Stimulated activated CD8-positive, alpha-beta memory T cell treated with anti-CD3 and anti-CD28 coated beads, Interleukin-7, amount 100 ng/mL, for 4 hours (primary cell): ENCODE data around the gene CKS2.
"Not testable (repeated sequence)": the region's sequence is repeated elsewhere in the genome, so short reads cannot be mapped to it uniquely, and the experiment has no call there.

ENCODE experiments used
- DNase-seq, 2 donors: peaks; one replicate each; pipeline ENCODE4 v3.0.0-alpha.2; 2020; ENCODE audit warnings: low read depth in 2 of 2

The CKS2 gene

GRCh38 chr9:89310475-89311345 lies at the start of gene CKS2:
Gene CKS2 (plus strand): TSS chr9:89311195. CDS start chr9:89311293, 98 bp downstream.
- peak; percentile 100 for DNase-seq

GRCh38 chr9:89273528-89274279 lies 37.3 kb upstream of the CKS2 start:
- DNase-seq: no peak

GRCh38 chr9:89274838-89275237 lies 36.2 kb upstream of the CKS2 start:
- no peak for DNase-seq

- DNase-seq: not testable (repeated sequence)
These were observed 35.0 kb upstream of the CKS2 start for GRCh38 chr9:89276040-89276439.

GRCh38 chr9:89277043-89277442 lies 34.0 kb upstream of the CKS2 start:
- no peak for DNase-seq

- DNase-seq: peak in 1 of 2 donors; percentile 12
These were observed 33.5 kb upstream of the CKS2 start for GRCh38 chr9:89277454-89277853.

- DNase-seq: no peak
These were observed 32.4 kb upstream of the CKS2 start for GRCh38 chr9:89278551-89278950.

- DNase-seq: no peak
These were observed 31.8 kb upstream of the CKS2 start for GRCh38 chr9:89278997-89279739.

GRCh38 chr9:89281106-89281505 lies 29.9 kb upstream of the CKS2 start:
- DNase-seq: no peak

GRCh38 chr9:89282248-89282968 lies 28.6 kb upstream of the CKS2 start:
- not testable (repeated sequence) for DNase-seq

- DNase-seq: no peak
These were observed 26.9 kb upstream of the CKS2 start for GRCh38 chr9:89284076-89284475.

- DNase-seq: no peak
These were observed 19.3 kb upstream of the CKS2 start for GRCh38 chr9:89291741-89292140.

GRCh38 chr9:89293014-89293413 lies 18.0 kb upstream of the CKS2 start:
- DNase-seq: no peak

GRCh38 chr9:89295400-89295799 lies 15.6 kb upstream of the CKS2 start:
- no peak for DNase-seq

GRCh38 chr9:89301996-89302395 lies 9.0 kb upstream of the CKS2 start:
- not testable (repeated sequence) for DNase-seq

GRCh38 chr9:89304020-89304833 lies 6.8 kb upstream of the CKS2 start:
- no peak for DNase-seq

GRCh38 chr9:89304834-89305188 lies 6.2 kb upstream of the CKS2 start:
- no peak for DNase-seq

- no peak for DNase-seq
These were observed 5.1 kb upstream of the CKS2 start for GRCh38 chr9:89305868-89306267.

GRCh38 chr9:89309166-89309565 lies 1.8 kb upstream of the CKS2 start:
- DNase-seq: no peak

GRCh38 chr9:89309608-89310474 lies 1.2 kb upstream of the CKS2 start:
- no peak for DNase-seq
